Mucosa of stomach (tissue), 1 donor: ENCODE measurements around the gene PLAC8L1.

ENCODE experiments used
- H3K27me3 ChIP-seq: one replicate; pipeline ENCODE4 v1.7.0; 2013; ENCODE audit warnings: mild to moderate bottlenecking, low read length; ENCODE audit not compliant: control insufficient read depth, insufficient read depth
- H3K36me3 ChIP-seq: one replicate; pipeline ENCODE4 v1.7.0; 2013; ENCODE audit warnings: low read length; ENCODE audit not compliant: control insufficient read depth, insufficient read depth
- H3K4me1 ChIP-seq: one replicate; pipeline ENCODE4 v1.7.0; 2013; ENCODE audit warnings: mild to moderate bottlenecking, low read length; ENCODE audit not compliant: control insufficient read depth, insufficient read depth
- H3K4me3 ChIP-seq: one replicate; pipeline ENCODE4 v1.7.0; 2013; ENCODE audit warnings: low read length
- H3K9ac ChIP-seq: one replicate; pipeline ENCODE4 v1.7.0; 2013; ENCODE audit warnings: mild to moderate bottlenecking, low read length, moderate library complexity
- H3K9me3 ChIP-seq: one replicate; pipeline ENCODE4 v1.7.0; 2013; ENCODE audit warnings: mild to moderate bottlenecking, low read length, moderate library complexity; ENCODE audit not compliant: control insufficient read depth
- donor health status: Pancreatic carcinoma.

Gene PLAC8L1

GRCh38 chr5:146076455-146076854, 28.9 kb downstream of the PLAC8L1 start:
- no peaks in the 10 kb centered on the region for H3K27me3 ChIP-seq
- H3K9me3 ChIP-seq = no peaks in the 10 kb centered on the region
- no peaks in the 10 kb centered on the region for H3K4me1 ChIP-seq
- no peaks in the 10 kb centered on the region for H3K36me3 ChIP-seq
- no peak overlapping the region for H3K9ac ChIP-seq
- H3K4me3 ChIP-seq = no peak overlapping the region

GRCh38 chr5:146076028-146076427, 29.3 kb downstream of the PLAC8L1 start:
- no peaks in the 10 kb centered on the region for H3K36me3 ChIP-seq
- no peak overlapping the region for H3K4me3 ChIP-seq
- H3K4me1 ChIP-seq = no peaks in the 10 kb centered on the region
- no peaks in the 10 kb centered on the region for H3K9me3 ChIP-seq
- no peaks in the 10 kb centered on the region for H3K27me3 ChIP-seq
- H3K9ac ChIP-seq = no peak overlapping the region

- no peak overlapping the region for H3K4me3 ChIP-seq
- H3K4me1 ChIP-seq = no peaks in the 10 kb centered on the region
- H3K9me3 ChIP-seq = no peaks in the 10 kb centered on the region
- no peaks in the 10 kb centered on the region for H3K27me3 ChIP-seq
- H3K36me3 ChIP-seq = no peaks in the 10 kb centered on the region
- H3K9ac ChIP-seq = no peak overlapping the region
Observed at GRCh38 chr5:146073239-146073900, 32.0 kb downstream of the PLAC8L1 start.

- no peak overlapping the region for H3K9ac ChIP-seq
- no peak overlapping the region for H3K4me3 ChIP-seq
- H3K4me1 ChIP-seq = no peaks in the 10 kb centered on the region
- H3K36me3 ChIP-seq = no peaks in the 10 kb centered on the region
- H3K27me3 ChIP-seq = no peaks in the 10 kb centered on the region
- H3K9me3 ChIP-seq = no peaks in the 10 kb centered on the region
Observed at GRCh38 chr5:146072595-146072994, 32.8 kb downstream of the PLAC8L1 start.

GRCh38 chr5:146071171-146071570, 34.2 kb downstream of the PLAC8L1 start:
- Histone ChIP-seq H3K4me3 (no peak overlapping the region), H3K9me3 (no peaks in the 10 kb centered on the region), H3K27me3 (no peaks in the 10 kb centered on the region), H3K4me1 (no peaks in the 10 kb centered on the region), H3K36me3 (no peaks in the 10 kb centered on the region), H3K9ac (no peak overlapping the region)

GRCh38 chr5:146070746-146071145, 34.6 kb downstream of the PLAC8L1 start:
- Histone ChIP-seq H3K9ac (no peak overlapping the region), H3K4me1 (no peaks in the 10 kb centered on the region), H3K9me3 (no peaks in the 10 kb centered on the region), H3K27me3 (no peaks in the 10 kb centered on the region), H3K36me3 (no peaks in the 10 kb centered on the region), H3K4me3 (no peak overlapping the region)

GRCh38 chr5:146069780-146070099, 35.6 kb downstream of the PLAC8L1 start:
- Histone ChIP-seq H3K36me3 (no peaks in the 10 kb centered on the region), H3K4me3 (no peak overlapping the region), H3K27me3 (no peaks in the 10 kb centered on the region), H3K9ac (no peak overlapping the region), H3K9me3 (no peaks in the 10 kb centered on the region), H3K4me1 (no peaks in the 10 kb centered on the region)

- Histone ChIP-seq H3K9ac (no peak overlapping the region), H3K4me1 (no peaks in the 10 kb centered on the region), H3K4me3 (no peak overlapping the region), H3K36me3 (no peaks in the 10 kb centered on the region), H3K9me3 (no peaks in the 10 kb centered on the region), H3K27me3 (no peaks in the 10 kb centered on the region)
Observed at GRCh38 chr5:146068977-146069779, 36.2 kb downstream of the PLAC8L1 start.

GRCh38 chr5:146068206-146068605, 37.2 kb downstream of the PLAC8L1 start:
- Histone ChIP-seq H3K9ac (no peak overlapping the region), H3K36me3 (no peaks in the 10 kb centered on the region)

GRCh38 chr5:146066968-146067367, 38.4 kb downstream of the PLAC8L1 start:
- H3K9ac ChIP-seq = no peak overlapping the region
- H3K27me3 ChIP-seq = no peaks in the 10 kb centered on the region
- no peaks in the 10 kb centered on the region for H3K36me3 ChIP-seq
- H3K4me3 ChIP-seq = no peak overlapping the region
- H3K4me1 ChIP-seq = no peaks in the 10 kb centered on the region
- H3K9me3 ChIP-seq = no peaks in the 10 kb centered on the region

More at GRCh38 chr5:146068206-146068605, 37.2 kb downstream of the PLAC8L1 start:
- Histone ChIP-seq H3K4me1 (no peaks in the 10 kb centered on the region), H3K4me3 (no peak overlapping the region), H3K9me3 (no peaks in the 10 kb centered on the region), H3K27me3 (no peaks in the 10 kb centered on the region)

- no peaks in the 10 kb centered on the region for H3K4me1 ChIP-seq
- no peak overlapping the region for H3K9ac ChIP-seq
- H3K27me3 ChIP-seq = no peaks in the 10 kb centered on the region
- H3K9me3 ChIP-seq = no peaks in the 10 kb centered on the region
- no peak overlapping the region for H3K4me3 ChIP-seq
- H3K36me3 ChIP-seq = peaks cover 3% of the 10 kb centered on the region
Observed at GRCh38 chr5:146060221-146060585, 45.2 kb downstream of the PLAC8L1 start.

- Histone ChIP-seq H3K9me3 (no peaks in the 10 kb centered on the region), H3K4me1 (no peaks in the 10 kb centered on the region), H3K4me3 (no peak overlapping the region), H3K27me3 (no peaks in the 10 kb centered on the region), H3K36me3 (peaks cover 3% of the 10 kb centered on the region), H3K9ac (no peak overlapping the region)
Observed at GRCh38 chr5:146059460-146060220, 45.7 kb downstream of the PLAC8L1 start.
